Aorta (tissue), 5 donors: ENCODE measurements around the gene NFATC1. TPM values are rescaled to one million over a fixed set of nuclear protein-coding genes. Genes with fewer than 3 reads are reported as not detected.

Experiments
- ATAC-seq: fragments of 200-7000 bp; cut with Tn5 transposase; one replicate; pipeline ENCODE4 v1.9.1; 2022; ENCODE audit warnings: moderate library complexity; ENCODE audit not compliant: low FRiP score
- DNase-seq, 2 donors: peaks; one replicate each; pipeline ENCODE4 v3.0.0-alpha.2; 2020
- H3K27ac ChIP-seq, 2 donors: one replicate each; pipeline ENCODE4 v1.5.1; 2013; ENCODE audit warnings: low read length in 2 of 2, mild to moderate bottlenecking in 2 of 2, moderate library complexity in 2 of 2, control low read depth in 1 of 2, inconsistent platforms in 1 of 2, low read depth in 1 of 2
- H3K27me3 ChIP-seq, 2 donors: one replicate each; pipeline ENCODE4 v1.6.1; 2013; ENCODE audit warnings: control low read depth in 1 of 2, low read length in 1 of 2, mild to moderate bottlenecking in 1 of 2, moderate library complexity in 1 of 2; ENCODE audit not compliant: insufficient read depth in 2 of 2, control insufficient read depth in 1 of 2
- H3K36me3 ChIP-seq, 2 donors: one replicate each; pipeline ENCODE4 v1.6.1; 2013; ENCODE audit warnings: control low read depth in 1 of 2, low read length in 1 of 2, mild to moderate bottlenecking in 1 of 2; ENCODE audit not compliant: insufficient read depth in 2 of 2, control insufficient read depth in 1 of 2
- H3K4me1 ChIP-seq, 2 donors: one replicate each; pipeline ENCODE4 v1.6.1; 2013; ENCODE audit warnings: low read length in 2 of 2, control low read depth in 1 of 2, mild to moderate bottlenecking in 1 of 2, moderate library complexity in 1 of 2; ENCODE audit not compliant: insufficient read depth in 2 of 2, control insufficient read depth in 1 of 2
- H3K4me3 ChIP-seq, 2 donors: one replicate each; pipeline ENCODE4 v1.5.1; 2013; ENCODE audit warnings: low read length in 2 of 2, control low read depth in 1 of 2, mild to moderate bottlenecking in 1 of 2
- H3K9me3 ChIP-seq: one replicate; pipeline ENCODE4 v1.6.1; 2013; ENCODE audit warnings: mild to moderate bottlenecking, low read length; ENCODE audit not compliant: control insufficient read depth
- WGBS, 2 donors: extraction: QIAGEN DNeasy Blood & Tissue Kit; methylation state at CpG; one replicate each; pipeline ENCODE4 v1.1.7; 2013; 5-methylcytosine and 5-hydroxymethylcytosine counted together
- intact Hi-C, 2 donors: fragments of 100-400 bp; cut with DNase I; formaldehyde crosslinking; loops; one replicate each; pipeline versions ENCODE4 v1.14.2 to v1.15.0; 2022
- polyA plus RNA-seq, 2 donors: library from polyadenylated mRNA; stranded (reverse); fragments of 200-250 nt; gene quantifications; one replicate each; pipeline ENCODE4 v1.2.3, GENCODE V29; 2013
- total RNA-seq, 2 donors: library from RNA; stranded (reverse); fragmentation: NEBNext Ultra II Directional; extraction: Animal tissue kit (Norgen Biotek cat#: 25700); gene quantifications; one replicate each; pipeline ENCODE4 v1.2.1, GENCODE V29; 2021
- donor health status: healthy with polysubstance abuse.
- donor health status: Bipolar disorder and iron deficiency.
- donor health status: DM: no; HTN: no; CAD: no.
- donor health status: DM: no; HTN: no; CAD: no.
- donor health status: DM: yes; HTN: yes; CAD: no.

Gene NFATC1
- total and polyA plus RNA-seq, 4 donors: 2.0 to 39.2 (median 22.2) TPM

DNA sequence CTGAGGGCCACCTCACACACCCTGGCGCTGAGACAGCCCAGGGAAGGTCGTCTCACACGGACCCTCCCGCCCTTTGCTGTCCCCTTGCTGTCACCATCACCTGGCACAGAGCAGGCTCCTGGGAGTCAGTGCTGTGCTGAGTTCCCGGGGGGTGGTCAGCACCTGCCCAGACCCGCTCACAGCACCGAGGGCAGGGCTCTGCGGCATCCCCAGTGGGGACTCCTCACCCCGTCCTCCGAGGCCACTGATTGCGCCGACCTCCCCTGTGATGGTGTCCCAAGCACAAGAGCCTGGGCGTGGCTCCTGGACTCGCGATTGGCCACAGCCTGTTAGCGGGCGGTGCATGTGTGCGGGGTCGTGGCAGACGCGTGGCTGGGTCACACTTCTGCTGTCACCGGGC, 65.9 kb downstream of the NFATC1 start:
- Histone ChIP-seq H3K27ac (no peak overlapping the region), H3K4me1 (no peaks in the 10 kb centered on the region), H3K4me3 (no peak overlapping the region), H3K27me3 (no peaks in the 10 kb centered on the region), H3K9me3 (no peaks in the 10 kb centered on the region), H3K36me3 (no peaks in the 10 kb centered on the region)
- no peak for ATAC-seq
- intact Hi-C loops: no loop called here
- no peak for DNase-seq
- 94% methylated on average over 20 to 22 of the region's 22 CpGs for WGBS, 2 donors

DNA sequence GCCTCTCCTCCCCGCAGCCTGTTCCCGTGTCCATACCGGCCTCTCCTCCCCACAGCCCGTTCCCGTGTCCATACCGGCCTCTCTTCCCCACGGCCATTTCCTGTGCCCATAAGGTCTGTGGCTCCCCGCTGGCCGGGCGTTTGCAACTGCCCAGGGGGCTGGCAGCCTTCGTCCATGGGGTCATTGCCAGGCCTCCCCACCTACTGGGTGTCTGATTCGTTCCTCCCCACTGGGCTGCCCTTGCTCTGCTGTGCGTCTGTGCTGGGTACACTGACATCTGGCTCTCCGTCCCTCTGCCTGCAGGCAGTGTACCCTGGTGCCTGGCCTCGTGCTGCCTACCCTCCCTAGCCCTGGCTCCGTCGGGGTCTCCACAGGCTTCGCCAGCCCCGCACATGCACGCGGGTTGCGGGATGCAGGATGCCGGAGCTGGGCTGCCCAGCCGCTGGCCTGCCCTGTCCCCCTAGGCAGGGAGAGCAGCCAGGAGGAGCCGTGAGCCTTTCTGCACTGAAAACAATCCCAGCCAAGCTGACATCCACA, 67.8 kb downstream of the NFATC1 start:
- intact Hi-C loops: no loop called here
- Histone ChIP-seq H3K36me3 (no peaks in the 10 kb centered on the region), H3K4me3 (no peak overlapping the region), H3K27ac (no peak overlapping the region), H3K27me3 (no peaks in the 10 kb centered on the region), H3K4me1 (no peaks in the 10 kb centered on the region), H3K9me3 (no peaks in the 10 kb centered on the region)
- DNase-seq (no peak), ATAC-seq (no peak)
- 91 to 94% methylated on average over 25 of the region's 25 CpGs for WGBS, 2 donors

DNA sequence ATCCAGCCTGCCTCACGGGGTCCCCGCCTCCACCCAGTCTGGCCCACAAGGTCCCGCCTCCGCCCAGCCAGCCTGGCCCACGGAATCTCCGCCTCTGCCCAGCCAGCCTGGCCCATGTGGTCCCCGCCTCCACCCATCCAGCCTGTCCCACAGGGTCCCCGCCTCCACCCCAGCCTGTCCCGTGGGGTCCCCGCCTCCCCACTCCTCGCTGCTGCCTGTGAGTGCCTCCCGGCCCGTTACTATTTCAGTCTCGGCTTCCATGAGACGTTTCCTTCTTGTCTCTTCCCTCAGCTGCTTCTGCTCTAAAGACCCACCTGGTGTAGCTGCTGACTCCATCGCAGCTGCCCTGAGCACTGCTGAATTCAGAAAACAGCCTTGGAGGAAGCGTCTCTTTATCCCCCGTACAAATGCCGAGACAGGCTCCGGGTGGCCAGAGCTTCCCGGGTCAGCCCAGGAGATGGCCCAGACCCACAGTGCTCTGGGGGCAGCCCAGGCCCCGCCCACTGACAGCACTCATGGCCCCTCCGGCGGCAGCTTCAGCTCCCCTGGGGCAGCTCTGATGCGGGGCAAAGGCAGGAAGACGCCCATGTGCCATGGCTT, 69.8 kb downstream of the NFATC1 start:
- no peak for DNase-seq
- intact Hi-C loops: no loop called here
- H3K4me3 ChIP-seq: no peak overlapping the region
- no peaks in the 10 kb centered on the region for H3K4me1 ChIP-seq
- no peaks in the 10 kb centered on the region for H3K27me3 ChIP-seq
- H3K36me3 ChIP-seq: no peaks in the 10 kb centered on the region
- 65 to 66% methylated on average over 25 to 26 of the region's 26 CpGs for WGBS, 2 donors
- no peaks in the 10 kb centered on the region for H3K9me3 ChIP-seq
- H3K27ac ChIP-seq: no peak overlapping the region
- no peak for ATAC-seq

- no peaks in the 10 kb centered on the region for H3K36me3 ChIP-seq
- 93 to 95% methylated on average over 16 of the region's 16 CpGs for WGBS, 2 donors
- no peaks in the 10 kb centered on the region for H3K27me3 ChIP-seq
- no peak overlapping the region for H3K27ac ChIP-seq
- H3K4me1 ChIP-seq: no peaks in the 10 kb centered on the region
- intact Hi-C loops: no loop called here
- H3K9me3 ChIP-seq: no peaks in the 10 kb centered on the region
- no peak for ATAC-seq
- DNase-seq: no peak
- no peak overlapping the region for H3K4me3 ChIP-seq
Measured at GRCh38 chr18:79466591-79466990, 70.9 kb downstream of the NFATC1 start.

DNA sequence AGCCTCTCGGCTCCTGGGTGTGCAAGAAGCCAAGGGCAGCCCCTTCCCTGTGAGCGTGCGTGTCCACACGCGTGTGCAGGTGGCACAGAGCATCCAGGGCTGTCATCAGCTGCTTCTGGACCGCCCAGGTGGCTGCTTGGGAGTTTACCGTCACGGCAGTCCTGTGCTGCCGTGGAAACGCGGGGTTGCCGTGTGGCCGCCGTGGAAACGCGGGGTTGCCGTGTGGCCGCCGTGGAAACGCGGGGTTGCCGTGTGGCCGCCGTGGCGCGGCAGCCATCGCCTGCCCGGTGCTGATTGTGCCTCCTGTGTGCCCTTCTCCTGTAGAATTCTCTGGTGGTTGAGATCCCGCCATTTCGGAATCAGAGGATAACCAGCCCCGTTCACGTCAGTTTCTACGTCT, 71.4 kb downstream of the NFATC1 start:
- no peaks in the 10 kb centered on the region for H3K4me1 ChIP-seq
- H3K4me3 ChIP-seq: no peak overlapping the region
- intact Hi-C loops: no loop called here
- no peaks in the 10 kb centered on the region for H3K36me3 ChIP-seq
- WGBS, 2 donors: 97 to 98% methylated on average over 32 to 33 of the region's 33 CpGs
- no peaks in the 10 kb centered on the region for H3K9me3 ChIP-seq
- no peak for DNase-seq
- H3K27ac ChIP-seq: no peak overlapping the region
- H3K27me3 ChIP-seq: no peaks in the 10 kb centered on the region
- no peak for ATAC-seq

- no peaks in the 10 kb centered on the region for H3K36me3 ChIP-seq
- intact Hi-C loops: no loop called here
Measured at GRCh38 chr18:79468119-79468789, 72.5 kb downstream of the NFATC1 start.

DNA sequence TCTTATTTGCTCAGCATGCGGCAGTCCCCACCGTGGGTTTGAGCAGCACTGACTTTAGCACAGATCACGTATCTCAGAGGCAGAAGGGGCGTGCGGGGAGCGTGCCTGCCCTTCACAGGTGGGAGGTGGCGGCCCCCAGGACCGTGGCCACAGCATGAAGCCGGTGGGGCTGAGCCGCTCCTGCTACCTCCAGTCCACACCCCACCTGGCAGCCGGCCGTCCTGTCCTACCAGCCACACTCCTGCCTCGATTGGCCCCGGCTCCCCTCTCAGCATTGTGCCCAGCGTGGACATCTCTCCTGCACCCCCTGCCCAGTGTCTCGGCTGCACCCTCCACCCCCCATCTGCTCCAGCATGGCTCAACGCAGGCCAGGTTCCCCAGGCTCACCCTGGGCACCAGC, 73.6 kb downstream of the NFATC1 start:
- Histone ChIP-seq H3K27ac (no peak overlapping the region), H3K4me3 (no peak overlapping the region), H3K27me3 (no peaks in the 10 kb centered on the region), H3K4me1 (no peaks in the 10 kb centered on the region), H3K9me3 (no peaks in the 10 kb centered on the region), H3K36me3 (no peaks in the 10 kb centered on the region)
- intact Hi-C loops: no loop called here
- no peak for DNase-seq
- peak; percentile 34 for ATAC-seq
- 96% methylated on average over 17 of the region's 17 CpGs for WGBS, 2 donors

More at GRCh38 chr18:79468119-79468789, 72.5 kb downstream of the NFATC1 start:
- no peaks in the 10 kb centered on the region for H3K27me3 ChIP-seq
- 95% methylated on average over 12 of the region's 12 CpGs for WGBS, 2 donors
- DNase-seq (no peak), ATAC-seq (no peak)
- no peak overlapping the region for H3K4me3 ChIP-seq
- no peaks in the 10 kb centered on the region for H3K4me1 ChIP-seq
- no peak overlapping the region for H3K27ac ChIP-seq
- H3K9me3 ChIP-seq: no peaks in the 10 kb centered on the region

- no peak overlapping the region for H3K4me3 ChIP-seq
- no peaks in the 10 kb centered on the region for H3K4me1 ChIP-seq
- no peaks in the 10 kb centered on the region for H3K36me3 ChIP-seq
- no peaks in the 10 kb centered on the region for H3K27me3 ChIP-seq
- H3K9me3 ChIP-seq: no peaks in the 10 kb centered on the region
- WGBS, 2 donors: 95% methylated on average over 33 of the region's 33 CpGs
- DNase-seq: no peak
- no peak for ATAC-seq
- intact Hi-C loops: no loop called here
- H3K27ac ChIP-seq: no peak overlapping the region
Measured at GRCh38 chr18:79469751-79470505, 74.2 kb downstream of the NFATC1 start.
